ENCODE data around the gene MAML3.

Gene MAML3

GRCh38 chr4:139725236-139725635, 428.7 kb downstream of the MAML3 start:
- TF ChIP-seq SIN3A (IDR thresholded peaks at IDR 0.05; ENCODE audit: borderline replicate concordance, insufficient read depth, low read length) (no peak), REST (IDR thresholded peaks at IDR 0.05; ENCODE audit: insufficient read depth in 1 of 2, low read depth in 2 of 2, low read length in 2 of 2) (no peak), TAF1 (IDR thresholded peaks at IDR 0.05; ENCODE audit: borderline replicate concordance, insufficient read depth, low read length) (no peak), POLR2AphosphoS5 (IDR thresholded peaks at IDR 0.05; ENCODE audit: low read depth, low read length) (no peak), FOXP2 (optimal IDR thresholded peaks at IDR 0.05; ENCODE audit: borderline replicate concordance, extremely low read depth, extremely low read length, insufficient read depth) (no peak)

GRCh38 chr4:139721789-139722188, 432.2 kb downstream of the MAML3 start:
- TF ChIP-seq SIN3A (IDR thresholded peaks at IDR 0.05; ENCODE audit: borderline replicate concordance, insufficient read depth, low read length) (no peak), REST (IDR thresholded peaks at IDR 0.05; ENCODE audit: insufficient read depth in 1 of 2, low read depth in 2 of 2, low read length in 2 of 2) (no peak), FOXP2 (optimal IDR thresholded peaks at IDR 0.05; ENCODE audit: borderline replicate concordance, extremely low read depth, extremely low read length, insufficient read depth) (no peak), POLR2AphosphoS5 (IDR thresholded peaks at IDR 0.05; ENCODE audit: low read depth, low read length) (no peak), TAF1 (IDR thresholded peaks at IDR 0.05; ENCODE audit: borderline replicate concordance, insufficient read depth, low read length) (no peak)

- TF ChIP-seq REST (IDR thresholded peaks at IDR 0.05; ENCODE audit: insufficient read depth in 1 of 2, low read depth in 2 of 2, low read length in 2 of 2) (no peak), TAF1 (IDR thresholded peaks at IDR 0.05; ENCODE audit: borderline replicate concordance, insufficient read depth, low read length) (no peak), POLR2AphosphoS5 (IDR thresholded peaks at IDR 0.05; ENCODE audit: low read depth, low read length) (no peak), FOXP2 (optimal IDR thresholded peaks at IDR 0.05; ENCODE audit: borderline replicate concordance, extremely low read depth, extremely low read length, insufficient read depth) (no peak), SIN3A (IDR thresholded peaks at IDR 0.05; ENCODE audit: borderline replicate concordance, insufficient read depth, low read length) (no peak)
These were observed 433.2 kb downstream of the MAML3 start for GRCh38 chr4:139720806-139721205.

GRCh38 chr4:139719381-139720101, 434.4 kb downstream of the MAML3 start:
- TF ChIP-seq POLR2AphosphoS5 (IDR thresholded peaks at IDR 0.05; ENCODE audit: low read depth, low read length): no peak
- TF ChIP-seq REST (IDR thresholded peaks at IDR 0.05; ENCODE audit: insufficient read depth in 1 of 2, low read depth in 2 of 2, low read length in 2 of 2): no peak
- TF ChIP-seq TAF1 (IDR thresholded peaks at IDR 0.05; ENCODE audit: borderline replicate concordance, insufficient read depth, low read length): no peak
- TF ChIP-seq FOXP2 (optimal IDR thresholded peaks at IDR 0.05; ENCODE audit: borderline replicate concordance, extremely low read depth, extremely low read length, insufficient read depth): no peak
- TF ChIP-seq SIN3A (IDR thresholded peaks at IDR 0.05; ENCODE audit: borderline replicate concordance, insufficient read depth, low read length): no peak
